Measurements from ENCODE around the gene CAMSAP1.

CAMSAP1 gene

DNA sequence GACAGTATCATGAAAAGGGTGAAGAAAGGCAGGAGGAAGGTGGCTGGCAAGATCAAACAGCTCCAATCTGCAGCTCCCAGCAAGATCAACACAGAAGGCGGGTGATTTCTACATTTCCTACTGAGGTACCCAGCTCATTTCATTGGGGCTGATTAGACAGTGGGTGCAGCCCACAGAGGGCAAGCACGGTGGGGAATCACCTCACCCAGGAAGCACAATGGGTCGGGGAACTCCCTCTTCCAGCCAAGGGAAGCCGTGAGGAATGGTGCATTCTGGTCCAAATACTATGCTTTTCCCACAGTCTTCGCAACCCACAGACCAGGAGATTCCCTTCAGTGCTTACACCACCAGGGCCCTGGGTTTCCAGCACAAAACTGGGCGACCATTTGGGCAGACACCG lies 66.8 kb downstream of the CAMSAP1 start:
- no peak for DNase-seq

DNA sequence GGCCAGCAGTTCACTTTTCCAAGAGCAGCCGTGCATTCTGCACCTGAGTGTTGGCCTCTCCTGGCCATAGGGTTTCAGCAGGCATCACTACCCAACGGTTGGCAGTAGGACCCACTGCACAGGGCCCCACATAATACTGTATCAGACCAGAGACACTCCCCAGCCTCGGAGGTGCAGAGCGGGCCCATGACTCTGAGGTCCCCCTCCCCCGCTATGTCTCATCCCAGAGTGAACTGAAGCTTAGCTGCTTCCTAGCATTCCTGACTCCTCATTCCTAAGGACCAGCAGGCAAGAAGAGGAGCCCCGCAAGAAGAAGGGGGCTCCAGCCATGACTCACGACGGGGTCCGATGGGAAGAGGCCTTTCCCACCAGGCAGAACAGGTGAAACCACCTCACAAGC lies 67.2 kb downstream of the CAMSAP1 start:
- DNase-seq, result no peak

DNA sequence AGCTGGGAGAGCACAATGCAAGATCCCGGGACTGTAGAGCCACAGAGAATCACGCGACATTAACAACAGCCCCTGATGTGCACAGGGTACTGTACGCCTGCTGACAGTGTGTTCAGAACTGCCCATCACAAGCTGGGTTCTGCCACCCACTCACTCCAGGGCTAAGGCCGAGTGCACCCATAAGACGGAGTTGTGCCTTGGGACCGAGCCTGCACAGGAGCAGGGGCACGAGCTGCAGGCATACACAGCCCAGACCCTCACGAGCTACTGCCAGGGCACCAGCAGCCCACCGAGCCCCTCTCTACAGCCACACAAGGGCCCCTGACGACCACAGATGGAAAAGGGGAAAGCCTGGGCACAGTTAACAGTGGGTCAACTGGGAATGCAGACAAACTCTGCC lies 67.8 kb downstream of the CAMSAP1 start:
- DNase-seq, result no peak

DNA sequence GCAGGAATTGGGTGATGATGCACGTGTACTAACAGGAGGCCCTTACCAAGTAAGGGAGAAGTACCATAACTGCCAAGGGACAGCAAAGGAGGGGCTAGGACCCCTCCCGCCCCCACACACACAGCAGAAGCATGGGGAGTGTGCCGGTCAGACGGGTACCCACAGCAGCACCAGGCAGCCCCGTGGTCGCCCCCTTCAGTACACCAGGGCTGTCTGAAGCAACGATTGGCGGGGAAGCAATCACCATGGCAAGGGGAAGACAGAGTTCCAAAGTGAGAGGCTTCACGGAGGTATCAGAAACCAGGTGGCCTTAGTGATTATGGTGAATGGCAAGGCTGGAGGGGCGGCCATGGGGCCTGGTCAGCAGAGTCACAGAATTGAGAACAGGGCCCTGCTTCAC lies 72.2 kb downstream of the CAMSAP1 start:
- DNase-seq, result no peak

GRCh38 chr9:135833864-135834263 lies 73.5 kb downstream of the CAMSAP1 start:
- no peak for DNase-seq

GRCh38 chr9:135830496-135830895 lies 76.8 kb downstream of the CAMSAP1 start:
- DNase-seq, result no peak

GRCh38 chr9:135828656-135829055 lies 78.7 kb downstream of the CAMSAP1 start:
- no peak for DNase-seq

GRCh38 chr9:135827866-135828580 lies 79.3 kb downstream of the CAMSAP1 start:
- DNase-seq, result no peak

DNA sequence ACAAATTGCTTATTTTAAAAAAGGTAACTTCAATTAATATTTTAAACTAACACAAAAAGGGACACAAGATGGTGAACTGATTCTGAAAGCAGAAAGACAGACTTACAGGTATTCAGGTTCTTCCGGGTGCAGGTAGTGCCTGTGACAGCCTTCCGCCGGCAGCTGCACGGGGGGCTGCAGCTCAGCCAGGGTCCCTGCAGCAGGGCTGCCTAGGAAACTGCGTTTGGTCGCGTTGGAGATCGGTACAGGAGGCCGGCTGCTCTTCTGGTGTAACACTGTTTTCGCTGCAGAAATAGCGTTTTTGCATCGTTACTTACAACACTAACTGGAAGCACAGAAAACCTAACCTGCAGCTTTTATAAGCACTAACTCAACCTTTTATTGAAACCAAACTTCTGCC lies 80.0 kb downstream of the CAMSAP1 start:
- no peak for DNase-seq

DNA sequence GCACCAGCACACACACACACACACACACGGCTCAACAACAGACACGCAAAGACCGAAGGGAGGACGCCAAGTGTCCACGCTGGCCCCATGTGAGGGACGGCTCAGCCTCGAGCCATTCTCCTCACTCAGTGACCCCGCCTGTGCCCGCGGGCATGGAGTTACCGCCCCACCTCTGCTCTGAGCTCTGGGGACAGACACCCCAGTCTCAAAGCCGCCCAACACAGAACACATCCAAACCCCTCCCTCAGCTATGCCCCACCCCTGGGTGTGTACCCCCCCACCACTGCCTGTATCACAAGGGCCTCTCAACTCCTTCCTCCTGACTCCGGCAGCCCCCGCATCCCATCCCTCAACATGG lies 81.2 kb downstream of the CAMSAP1 start:
- DNase-seq, result no peak

DNA sequence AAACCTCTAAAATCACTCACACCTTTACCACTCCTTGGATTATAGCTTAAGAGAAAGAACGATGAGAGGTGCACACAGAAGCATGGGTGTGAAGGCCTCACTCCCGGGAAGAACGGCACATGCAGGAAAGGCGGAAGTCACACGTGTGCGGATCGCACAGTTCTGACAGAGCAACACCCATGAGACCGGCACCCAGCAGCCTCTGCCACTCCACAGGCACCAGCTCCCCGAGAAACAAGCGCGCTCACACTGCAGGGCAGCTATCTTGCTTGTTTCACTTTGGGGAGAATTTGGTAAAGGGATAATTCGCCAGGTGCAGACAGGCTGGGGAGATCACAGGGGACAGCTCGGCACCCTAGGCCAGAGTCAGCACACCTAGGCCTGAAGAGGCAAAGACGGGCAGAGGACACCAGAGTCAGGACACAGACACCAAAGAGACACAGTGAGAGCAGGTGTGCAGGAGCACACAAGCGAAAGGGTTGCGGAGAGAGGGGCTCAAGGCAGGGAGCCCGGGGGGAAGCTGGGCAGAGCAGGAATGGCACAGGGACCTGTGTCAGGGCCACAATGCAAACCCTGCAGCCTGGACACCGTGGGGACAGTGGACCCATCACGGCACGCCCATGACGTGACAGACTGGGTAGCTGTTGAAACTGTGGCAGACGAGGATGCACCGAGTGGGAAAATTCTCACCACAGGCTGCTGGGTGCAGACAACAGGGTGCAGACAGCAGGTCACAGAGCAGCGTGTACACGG lies 81.7 kb downstream of the CAMSAP1 start:
- DNase-seq, result peak in 1 of 51 donors; percentile 12

GRCh38 chr9:135823036-135823435 lies 84.3 kb downstream of the CAMSAP1 start:
- DNase-seq, result no peak

GRCh38 chr9:135822374-135822755 lies 85.0 kb downstream of the CAMSAP1 start:
- DNase-seq, result no peak

DNA sequence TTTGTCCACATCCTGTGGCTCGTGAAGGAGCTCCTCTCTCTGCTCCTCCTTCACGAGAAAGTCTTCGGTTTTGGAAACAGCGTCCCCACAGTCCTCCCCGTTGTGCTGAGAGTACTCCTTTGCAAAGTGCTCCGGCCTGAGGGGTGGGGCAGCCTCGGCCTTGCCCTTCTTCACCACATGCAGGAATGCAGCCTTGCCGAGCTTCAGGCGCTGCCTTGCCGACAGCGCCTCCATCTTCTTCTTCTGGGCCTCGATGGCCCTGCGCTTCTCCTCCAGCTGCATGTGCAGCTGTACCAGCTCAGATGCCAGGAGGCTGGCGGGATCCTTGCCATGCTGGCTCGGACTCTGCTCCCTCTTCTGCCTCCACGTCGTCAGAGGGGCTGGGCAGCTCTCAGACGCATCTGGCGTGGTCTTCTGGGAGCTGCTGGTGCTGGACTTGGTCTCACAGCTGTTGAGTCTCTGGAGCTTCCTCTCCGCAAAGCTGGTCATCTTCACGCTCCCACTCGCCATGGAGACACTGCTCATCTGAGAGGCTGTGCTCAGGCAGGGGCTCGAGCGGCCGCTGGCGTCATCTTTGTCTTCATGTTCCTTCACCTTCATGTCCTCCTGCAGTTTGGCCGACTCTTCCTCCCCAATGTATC lies 85.5 kb downstream of the CAMSAP1 start:
- DNase-seq, result no peak

GRCh38 chr9:135821116-135821515 lies 86.2 kb downstream of the CAMSAP1 start:
- no peak for DNase-seq

DNA sequence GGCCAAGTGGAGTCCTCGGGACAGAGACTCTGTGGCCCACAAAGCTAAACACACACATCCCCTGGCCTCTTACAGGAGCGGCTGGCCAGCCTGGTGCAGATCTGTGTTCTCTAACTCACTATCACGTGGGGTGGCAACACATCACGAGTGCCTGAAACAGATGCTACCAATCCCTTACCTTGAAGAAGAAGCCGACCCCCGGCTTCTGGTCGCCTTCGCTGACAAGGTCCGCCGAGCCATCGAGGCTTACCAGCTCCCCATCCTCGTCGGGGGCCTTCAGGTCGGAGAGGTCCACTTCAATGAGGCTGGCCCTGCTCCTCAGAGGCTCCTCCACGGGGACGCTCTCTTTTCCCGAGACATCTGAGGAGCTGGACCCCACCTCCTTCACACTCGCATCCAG lies 86.7 kb downstream of the CAMSAP1 start:
- DNase-seq, result no peak

- no peak for DNase-seq
Measured at GRCh38 chr9:135819905-135820304, 87.4 kb downstream of the CAMSAP1 start.

- DNase-seq, result no peak
Measured at GRCh38 chr9:135818718-135819475, 88.4 kb downstream of the CAMSAP1 start.

GRCh38 chr9:135817951-135818717 lies 89.2 kb downstream of the CAMSAP1 start:
- no peak for DNase-seq

DNA sequence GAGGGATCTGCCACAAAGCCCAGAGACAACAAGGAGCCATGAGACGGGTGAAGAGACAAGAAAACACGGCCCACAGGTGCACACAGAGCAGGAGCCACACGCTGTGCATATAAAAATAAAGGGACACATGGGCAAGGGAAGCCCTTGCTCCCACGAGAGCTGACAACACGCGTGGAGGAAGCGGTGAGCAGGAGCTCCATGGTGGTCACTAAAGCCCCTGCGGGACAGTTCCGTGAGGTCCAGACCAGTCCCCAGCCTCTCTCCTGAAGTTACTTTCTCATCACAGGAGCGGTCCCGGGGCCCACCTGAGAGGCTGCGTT lies 90.7 kb downstream of the CAMSAP1 start:
- no peak for DNase-seq

GRCh38 chr9:135815830-135816650 lies 91.3 kb downstream of the CAMSAP1 start:
- DNase-seq, result no peak
